Fibroblast of the aortic adventitia (primary cell): Measurements from ENCODE around the gene NDC1. TPM values are rescaled to one million over a fixed set of nuclear protein-coding genes. Genes with fewer than 3 reads are reported as not detected.

Source experiments
- DNase-seq: peaks from one replicate; pipeline ENCODE4 v3.0.0-alpha.2; 2010; ENCODE audit warnings: low read depth
- H3K4me3 ChIP-seq: 2 replicates; pipeline ENCODE4 v1.5.1; 2011; ENCODE audit warnings: low read depth, mild to moderate bottlenecking, control low read depth, low read length, moderate library complexity
- CTCF ChIP-seq: IDR thresholded peaks from 2 replicates; pipeline ENCODE4 v1.5.1; 2011; ENCODE audit warnings: mild to moderate bottlenecking, low read length, control low read depth, inconsistent platforms; ENCODE audit not compliant: insufficient read depth
- total RNA-seq: library from RNA; depleted of rRNA; stranded (reverse); fragments of >200 nt; gene quantifications from 2 replicates; pipeline ENCODE4 v1.2.3, GENCODE V29; 2012; ENCODE audit warnings: low replicate concordance

Gene NDC1
- total RNA-seq, 1 donor: 35.2 TPM

- no peak for TF ChIP-seq CTCF
- no peak overlapping the region for H3K4me3 ChIP-seq
- no peak for DNase-seq
Measured at GRCh38 chr1:53736290-53736689, 101.8 kb downstream of the NDC1 start.

GRCh38 chr1:53735681-53736080, 102.4 kb downstream of the NDC1 start:
- TF ChIP-seq CTCF: no peak
- no peak for DNase-seq

GRCh38 chr1:53735261-53735660, 102.8 kb downstream of the NDC1 start:
- TF ChIP-seq CTCF: no peak
- no peak for DNase-seq
- H3K4me3 ChIP-seq: no peak overlapping the region

More at GRCh38 chr1:53735681-53736080, 102.4 kb downstream of the NDC1 start:
- H3K4me3 ChIP-seq: no peak overlapping the region

- no peak for DNase-seq
- H3K4me3 ChIP-seq: no peak overlapping the region
- no peak for TF ChIP-seq CTCF
Measured at GRCh38 chr1:53734650-53735211, 103.4 kb downstream of the NDC1 start.

GRCh38 chr1:53733975-53734649, 104.0 kb downstream of the NDC1 start:
- H3K4me3 ChIP-seq: no peak overlapping the region
- no peak for TF ChIP-seq CTCF
- DNase-seq: no peak

GRCh38 chr1:53733447-53733931, 104.6 kb downstream of the NDC1 start:
- no peak for DNase-seq
- TF ChIP-seq CTCF: no peak
- H3K4me3 ChIP-seq: no peak overlapping the region

- DNase-seq: peak; percentile 93
- no peak for TF ChIP-seq CTCF
- H3K4me3 ChIP-seq: peak overlapping the region; percentile 25
Measured at GRCh38 chr1:53732912-53733317, 105.2 kb downstream of the NDC1 start.
